ENCODE measurements around the gene CDH11.

DNA sequence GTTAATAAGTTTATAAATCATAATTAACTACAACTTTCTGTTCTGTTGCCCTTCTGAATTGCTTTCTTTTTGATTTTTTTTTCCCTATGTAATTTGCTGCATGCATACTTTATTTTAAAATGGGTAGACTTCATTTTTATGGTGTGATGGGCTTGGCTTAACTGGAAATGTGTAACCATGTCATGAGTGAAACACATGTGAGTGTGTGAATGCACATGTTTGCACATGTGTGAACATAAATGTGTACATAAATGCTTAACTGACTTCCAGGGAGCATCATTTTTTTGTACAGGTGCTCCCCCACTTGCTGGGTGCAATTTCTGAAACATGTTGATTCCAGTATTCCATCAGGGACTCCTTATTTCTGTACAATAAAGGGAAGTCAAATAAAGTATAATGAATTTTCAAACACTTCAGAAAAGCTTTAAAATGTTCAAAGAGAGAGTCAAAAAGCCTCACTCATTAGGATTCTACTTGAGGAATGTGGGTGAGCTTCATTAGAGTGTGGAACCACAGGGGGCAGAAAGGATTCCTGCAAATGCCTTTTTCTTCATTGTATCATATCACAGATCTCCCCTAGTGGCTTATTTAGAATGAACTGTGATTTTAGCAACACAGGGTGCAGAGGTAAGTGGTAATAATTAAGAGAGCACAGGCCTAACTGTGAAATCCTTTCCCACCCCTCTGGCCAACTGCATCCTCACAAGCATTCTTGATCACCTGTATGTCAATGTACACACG, 31.7 kb upstream of the CDH11 start:
- TF ChIP-seq, protein P1, sequence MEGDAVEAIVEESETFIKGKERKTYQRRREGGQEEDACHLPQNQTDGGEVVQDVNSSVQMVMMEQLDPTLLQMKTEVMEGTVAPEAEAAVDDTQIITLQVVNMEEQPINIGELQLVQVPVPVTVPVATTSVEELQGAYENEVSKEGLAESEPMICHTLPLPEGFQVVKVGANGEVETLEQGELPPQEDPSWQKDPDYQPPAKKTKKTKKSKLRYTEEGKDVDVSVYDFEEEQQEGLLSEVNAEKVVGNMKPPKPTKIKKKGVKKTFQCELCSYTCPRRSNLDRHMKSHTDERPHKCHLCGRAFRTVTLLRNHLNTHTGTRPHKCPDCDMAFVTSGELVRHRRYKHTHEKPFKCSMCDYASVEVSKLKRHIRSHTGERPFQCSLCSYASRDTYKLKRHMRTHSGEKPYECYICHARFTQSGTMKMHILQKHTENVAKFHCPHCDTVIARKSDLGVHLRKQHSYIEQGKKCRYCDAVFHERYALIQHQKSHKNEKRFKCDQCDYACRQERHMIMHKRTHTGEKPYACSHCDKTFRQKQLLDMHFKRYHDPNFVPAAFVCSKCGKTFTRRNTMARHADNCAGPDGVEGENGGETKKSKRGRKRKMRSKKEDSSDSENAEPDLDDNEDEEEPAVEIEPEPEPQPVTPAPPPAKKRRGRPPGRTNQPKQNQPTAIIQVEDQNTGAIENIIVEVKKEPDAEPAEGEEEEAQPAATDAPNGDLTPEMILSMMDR (IDR thresholded peaks at IDR 0.05; ENCODE audit: insufficient read depth, low read length), result no peak
- TF ChIP-seq, protein P2, sequence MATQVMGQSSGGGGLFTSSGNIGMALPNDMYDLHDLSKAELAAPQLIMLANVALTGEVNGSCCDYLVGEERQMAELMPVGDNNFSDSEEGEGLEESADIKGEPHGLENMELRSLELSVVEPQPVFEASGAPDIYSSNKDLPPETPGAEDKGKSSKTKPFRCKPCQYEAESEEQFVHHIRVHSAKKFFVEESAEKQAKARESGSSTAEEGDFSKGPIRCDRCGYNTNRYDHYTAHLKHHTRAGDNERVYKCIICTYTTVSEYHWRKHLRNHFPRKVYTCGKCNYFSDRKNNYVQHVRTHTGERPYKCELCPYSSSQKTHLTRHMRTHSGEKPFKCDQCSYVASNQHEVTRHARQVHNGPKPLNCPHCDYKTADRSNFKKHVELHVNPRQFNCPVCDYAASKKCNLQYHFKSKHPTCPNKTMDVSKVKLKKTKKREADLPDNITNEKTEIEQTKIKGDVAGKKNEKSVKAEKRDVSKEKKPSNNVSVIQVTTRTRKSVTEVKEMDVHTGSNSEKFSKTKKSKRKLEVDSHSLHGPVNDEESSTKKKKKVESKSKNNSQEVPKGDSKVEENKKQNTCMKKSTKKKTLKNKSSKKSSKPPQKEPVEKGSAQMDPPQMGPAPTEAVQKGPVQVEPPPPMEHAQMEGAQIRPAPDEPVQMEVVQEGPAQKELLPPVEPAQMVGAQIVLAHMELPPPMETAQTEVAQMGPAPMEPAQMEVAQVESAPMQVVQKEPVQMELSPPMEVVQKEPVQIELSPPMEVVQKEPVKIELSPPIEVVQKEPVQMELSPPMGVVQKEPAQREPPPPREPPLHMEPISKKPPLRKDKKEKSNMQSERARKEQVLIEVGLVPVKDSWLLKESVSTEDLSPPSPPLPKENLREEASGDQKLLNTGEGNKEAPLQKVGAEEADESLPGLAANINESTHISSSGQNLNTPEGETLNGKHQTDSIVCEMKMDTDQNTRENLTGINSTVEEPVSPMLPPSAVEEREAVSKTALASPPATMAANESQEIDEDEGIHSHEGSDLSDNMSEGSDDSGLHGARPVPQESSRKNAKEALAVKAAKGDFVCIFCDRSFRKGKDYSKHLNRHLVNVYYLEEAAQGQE (IDR thresholded peaks at IDR 0.05; ENCODE audit: insufficient replicate concordance, low read depth), result no peak
